HepG2 (cell line): ENCODE data around the gene SLC2A11. TPM values are rescaled to one million over a fixed set of nuclear protein-coding genes. Genes with fewer than 3 reads are reported as not detected.

Experiments
- AHR ChIP-seq: IDR thresholded peaks from 2 replicates; pipeline ENCODE4 v1.6.1; 2018; ENCODE audit warnings: missing genetic modification reagents, missing compliant biosample characterization
- IRF2 ChIP-seq: IDR thresholded peaks from 2 replicates; pipeline ENCODE4 v1.6.1; 2018; ENCODE audit warnings: missing genetic modification reagents, missing compliant biosample characterization
- ISL2 ChIP-seq: sonication (generic); formaldehyde crosslinking; IDR thresholded peaks from 2 replicates; pipeline ENCODE4 v1.5.0; 2020; ENCODE audit warnings: missing genetic modification reagents
- JUN ChIP-seq: sonication (generic); formaldehyde crosslinking; IDR thresholded peaks from 2 replicates; pipeline ENCODE4 v1.4.0; 2020; ENCODE audit warnings: mild to moderate bottlenecking, missing genetic modification reagents
- MED13 ChIP-seq: sonication (generic); formaldehyde crosslinking; IDR thresholded peaks from 2 replicates; pipeline ENCODE4 v1.5.0; 2020; ENCODE audit warnings: missing genetic modification reagents
- POLR2A ChIP-seq, 2 experiments: IDR thresholded peaks; 2 replicates each; pipeline ENCODE4 v1.6.1; 2011; ENCODE audit warnings: low read depth in 2 of 2, low read length in 2 of 2, mild to moderate bottlenecking in 1 of 2, moderate library complexity in 1 of 2; ENCODE audit not compliant: insufficient read depth in 1 of 2
- POLR2G ChIP-seq: fragments of 200-400 bp; formaldehyde crosslinking; IDR thresholded peaks from 2 replicates; pipeline ENCODE4 v1.6.1; 2018; ENCODE audit warnings: mild to moderate bottlenecking, low read depth, low read length, moderate library complexity
- SCMH1 ChIP-seq: sonication (generic); formaldehyde crosslinking; IDR thresholded peaks from 2 replicates; pipeline ENCODE4 v1.9.0; 2021; ENCODE audit warnings: missing genetic modification reagents, mild to moderate bottlenecking, borderline replicate concordance
- SRSF1 ChIP-seq: fragments of 200-400 bp; formaldehyde crosslinking; optimal IDR thresholded peaks from 2 replicates; pipeline ENCODE3; 2017; ENCODE audit warnings: mild to moderate bottlenecking, low read depth, low read length, moderate library complexity
- ZBTB21 ChIP-seq: sonication (generic); formaldehyde crosslinking; IDR thresholded peaks from 2 replicates; pipeline ENCODE4 v1.4.0; 2020; ENCODE audit warnings: missing genetic modification reagents
- ZBTB34 ChIP-seq: sonication (generic); formaldehyde crosslinking; IDR thresholded peaks from 2 replicates; pipeline ENCODE4 v1.8.0; 2022; ENCODE audit warnings: mild to moderate bottlenecking, missing genetic modification reagents
- ZNF558 ChIP-seq: sonication (generic); formaldehyde crosslinking; IDR thresholded peaks from 2 replicates; pipeline ENCODE4 v1.9.0; 2022; ENCODE audit warnings: mild to moderate bottlenecking, missing genetic modification reagents, borderline replicate concordance
- polyA plus RNA-seq, 8 experiments: library from polyadenylated mRNA; depleted of rRNA in 3 of 8; stranded (reverse) in 7 of 8; unstranded in 1 of 8; fragments of >200 nt; fragmentation: Illumina TruSeq in 4 of 8; extraction: Trizol in 4 of 8; gene quantifications; 2 replicates each; pipeline versions ENCODE4 v1.2.1 to v1.2.3, GENCODE V29; 2011 to 2016; ENCODE audit warnings: low read depth in 4 of 8, missing spikeins in 1 of 8, mixed read lengths in 1 of 8; ENCODE audit not compliant: insufficient read depth in 1 of 8
- total RNA-seq, 5 experiments: library from RNA; depleted of rRNA; stranded (reverse); fragments of >200 nt; fragmentation: Illumina TruSeq; extraction: Trizol; gene quantifications; 2 replicates each; pipeline ENCODE4 v1.2.3, GENCODE V29; 2016; ENCODE audit warnings: low read depth in 1 of 5
- TF ChIP-seq, protein P1 (sequence below): sonication (generic); formaldehyde crosslinking; IDR thresholded peaks from 2 replicates; pipeline ENCODE4 v1.8.1; 2023; ENCODE audit warnings: mild to moderate bottlenecking, moderate library complexity, missing genetic modification reagents
- TF ChIP-seq, protein P2 (sequence below): sonication (generic); formaldehyde crosslinking; IDR thresholded peaks from 2 replicates; pipeline ENCODE4 v1.8.1; 2023; ENCODE audit warnings: mild to moderate bottlenecking, inconsistent platforms, moderate library complexity, missing genetic modification reagents, borderline replicate concordance
- TF ChIP-seq, protein P3 (sequence below): sonication (generic); IDR thresholded peaks from 2 replicates; pipeline ENCODE4 v1.6.1; 2016; ENCODE audit warnings: low read depth, borderline replicate concordance
- TF ChIP-seq, protein P4 (sequence below): sonication (generic); formaldehyde crosslinking; IDR thresholded peaks from 2 replicates; pipeline ENCODE4 v1.5.1; 2020; ENCODE audit warnings: mild to moderate bottlenecking, missing genetic modification reagents, borderline replicate concordance
- TF ChIP-seq, protein P5 (sequence below): sonication (generic); formaldehyde crosslinking; IDR thresholded peaks from 2 replicates; pipeline ENCODE4 v1.9.0; 2021; ENCODE audit warnings: missing genetic modification reagents, borderline replicate concordance
- TF ChIP-seq, protein P6 (sequence below): sonication (generic); formaldehyde crosslinking; IDR thresholded peaks from 2 replicates; pipeline ENCODE4; 2020; ENCODE audit warnings: missing genetic modification reagents, mild to moderate bottlenecking, borderline replicate concordance

The SLC2A11 gene
- total and polyA plus RNA-seq, 2 of the 13 experiments (the other 11 are each of a cell fraction or from before 2014, with no cell fraction given): 15.2 to 15.4 TPM

DNA sequence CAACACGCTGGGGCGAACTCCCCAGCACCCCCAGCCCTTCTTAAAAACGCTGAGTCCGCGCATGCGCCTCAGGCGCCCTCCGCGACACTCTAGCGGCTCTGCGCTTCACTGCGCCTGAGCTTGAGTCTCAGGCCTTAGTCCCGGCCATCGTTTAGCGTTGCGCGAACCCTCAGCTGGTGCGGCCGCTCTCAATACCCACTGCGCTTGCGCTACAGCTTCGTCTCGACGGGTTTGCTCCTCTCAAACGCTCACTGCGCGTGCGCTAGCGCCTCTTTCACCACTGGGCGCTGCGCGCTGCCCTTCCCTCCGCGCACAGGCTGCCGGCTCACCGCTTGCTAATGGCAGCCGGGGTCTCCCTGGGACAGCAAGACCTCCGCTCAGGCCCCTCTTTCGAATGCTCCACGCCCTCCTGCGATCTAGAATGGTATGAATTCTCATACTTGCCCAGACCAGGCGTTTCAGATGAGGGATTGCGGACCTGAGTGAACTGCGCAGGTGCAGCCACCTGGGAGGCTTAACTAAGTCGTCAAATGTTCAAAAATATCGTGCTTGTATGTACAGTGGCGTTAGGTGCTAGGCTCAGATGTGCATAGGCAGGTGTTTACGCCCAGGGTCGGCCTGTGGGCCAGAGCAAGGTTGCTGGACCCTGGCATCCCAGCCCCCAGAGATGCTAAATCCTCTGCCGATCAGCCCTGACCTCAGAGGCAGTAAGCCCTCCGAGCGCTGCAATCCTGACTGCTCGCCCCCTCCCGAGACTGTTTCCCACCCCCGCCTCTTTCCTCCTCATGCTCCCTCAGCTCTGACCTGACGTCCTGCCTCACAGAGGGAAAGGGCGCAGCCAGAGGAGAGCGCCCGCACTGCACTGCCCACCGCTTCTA lies at the start of gene SLC2A11 (continued):
- TF ChIP-seq AHR (no peak), POLR2A (IDR thresholded peaks at IDR 0.05; ENCODE audit: insufficient read depth in 1 of 2, low read depth in 2 of 2, low read length in 2 of 2) (peak; percentile 47 to 93; a peak in 3 of 4 replicates), POLR2G (peak; percentile 90), MED13 (CRISPR knock-in tag) (peak; percentile 67; the same call in 1 of the 2 replicates), ZBTB34 (no peak), IRF2 (CRISPR knock-in tag) (no peak), ISL2 (CRISPR knock-in tag) (0 out of 2 replicates have a peak, but pooled peaks have one; percentile 48), JUN (CRISPR knock-in tag) (no peak), SCMH1 (CRISPR knock-in tag) (no peak), ZNF558 (CRISPR knock-in tag) (peak; percentile 48; the same call in 1 of the 2 replicates), SRSF1 (no peak), ZBTB21 (CRISPR knock-in tag) (no peak)
- TF ChIP-seq, protein P1, sequence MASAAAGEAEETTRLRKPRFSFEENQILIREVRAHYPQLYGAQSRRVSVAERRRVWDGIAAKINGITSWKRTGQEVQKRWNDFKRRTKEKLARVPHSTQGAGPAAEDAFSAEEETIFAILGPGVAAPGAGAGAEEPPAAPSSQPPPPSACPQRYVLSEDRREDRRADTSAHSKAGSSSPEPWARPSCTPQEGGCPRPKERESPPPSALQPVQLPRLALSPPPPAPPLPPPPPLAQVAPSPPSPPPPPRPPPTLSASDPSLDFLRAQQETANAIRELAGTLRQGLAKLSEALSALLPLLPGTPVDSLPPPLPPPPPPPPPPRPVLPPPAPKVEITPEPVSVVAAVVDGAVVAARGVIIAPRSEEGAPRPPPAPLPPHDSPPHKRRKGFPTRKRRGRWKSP (CRISPR knock-in tag): peak; percentile 100
- TF ChIP-seq, protein P2, sequence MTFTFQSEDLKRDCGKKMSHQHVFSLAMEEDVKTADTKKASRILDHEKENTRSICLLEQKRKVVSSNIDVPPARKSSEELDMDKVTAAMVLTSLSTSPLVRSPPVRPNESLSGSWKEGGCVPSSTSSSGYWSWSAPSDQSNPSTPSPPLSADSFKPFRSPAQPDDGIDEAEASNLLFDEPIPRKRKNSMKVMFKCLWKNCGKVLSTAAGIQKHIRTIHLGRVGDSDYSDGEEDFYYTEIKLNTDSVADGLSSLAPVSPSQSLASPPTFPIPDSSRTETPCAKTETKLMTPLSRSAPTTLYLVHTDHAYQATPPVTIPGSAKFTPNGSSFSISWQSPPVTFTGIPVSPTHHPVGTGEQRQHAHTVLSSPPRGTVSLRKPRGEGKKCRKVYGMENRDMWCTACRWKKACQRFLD (CRISPR knock-in tag): no peak
- TF ChIP-seq, protein P3, sequence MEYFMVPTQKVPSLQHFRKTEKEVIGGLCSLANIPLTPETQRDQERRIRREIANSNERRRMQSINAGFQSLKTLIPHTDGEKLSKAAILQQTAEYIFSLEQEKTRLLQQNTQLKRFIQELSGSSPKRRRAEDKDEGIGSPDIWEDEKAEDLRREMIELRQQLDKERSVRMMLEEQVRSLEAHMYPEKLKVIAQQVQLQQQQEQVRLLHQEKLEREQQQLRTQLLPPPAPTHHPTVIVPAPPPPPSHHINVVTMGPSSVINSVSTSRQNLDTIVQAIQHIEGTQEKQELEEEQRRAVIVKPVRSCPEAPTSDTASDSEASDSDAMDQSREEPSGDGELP: peak; percentile 89; the same call in 1 of the 2 replicates
- TF ChIP-seq, protein P4, sequence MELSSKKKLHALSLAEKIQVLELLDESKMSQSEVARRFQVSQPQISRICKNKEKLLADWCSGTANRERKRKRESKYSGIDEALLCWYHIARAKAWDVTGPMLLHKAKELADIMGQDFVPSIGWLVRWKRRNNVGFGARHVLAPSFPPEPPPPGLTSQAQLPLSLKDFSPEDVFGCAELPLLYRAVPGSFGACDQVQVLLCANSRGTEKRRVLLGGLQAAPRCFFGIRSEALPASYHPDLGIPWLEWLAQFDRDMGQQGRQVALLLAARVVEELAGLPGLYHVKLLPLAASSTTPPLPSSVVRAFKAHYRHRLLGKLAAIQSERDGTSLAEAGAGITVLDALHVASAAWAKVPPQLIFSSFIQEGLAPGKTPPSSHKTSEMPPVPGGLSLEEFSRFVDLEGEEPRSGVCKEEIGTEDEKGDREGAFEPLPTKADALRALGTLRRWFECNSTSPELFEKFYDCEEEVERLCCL (CRISPR knock-in tag): no peak
- TF ChIP-seq, protein P5, sequence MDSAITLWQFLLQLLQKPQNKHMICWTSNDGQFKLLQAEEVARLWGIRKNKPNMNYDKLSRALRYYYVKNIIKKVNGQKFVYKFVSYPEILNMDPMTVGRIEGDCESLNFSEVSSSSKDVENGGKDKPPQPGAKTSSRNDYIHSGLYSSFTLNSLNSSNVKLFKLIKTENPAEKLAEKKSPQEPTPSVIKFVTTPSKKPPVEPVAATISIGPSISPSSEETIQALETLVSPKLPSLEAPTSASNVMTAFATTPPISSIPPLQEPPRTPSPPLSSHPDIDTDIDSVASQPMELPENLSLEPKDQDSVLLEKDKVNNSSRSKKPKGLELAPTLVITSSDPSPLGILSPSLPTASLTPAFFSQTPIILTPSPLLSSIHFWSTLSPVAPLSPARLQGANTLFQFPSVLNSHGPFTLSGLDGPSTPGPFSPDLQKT: no peak
- TF ChIP-seq, protein P6, sequence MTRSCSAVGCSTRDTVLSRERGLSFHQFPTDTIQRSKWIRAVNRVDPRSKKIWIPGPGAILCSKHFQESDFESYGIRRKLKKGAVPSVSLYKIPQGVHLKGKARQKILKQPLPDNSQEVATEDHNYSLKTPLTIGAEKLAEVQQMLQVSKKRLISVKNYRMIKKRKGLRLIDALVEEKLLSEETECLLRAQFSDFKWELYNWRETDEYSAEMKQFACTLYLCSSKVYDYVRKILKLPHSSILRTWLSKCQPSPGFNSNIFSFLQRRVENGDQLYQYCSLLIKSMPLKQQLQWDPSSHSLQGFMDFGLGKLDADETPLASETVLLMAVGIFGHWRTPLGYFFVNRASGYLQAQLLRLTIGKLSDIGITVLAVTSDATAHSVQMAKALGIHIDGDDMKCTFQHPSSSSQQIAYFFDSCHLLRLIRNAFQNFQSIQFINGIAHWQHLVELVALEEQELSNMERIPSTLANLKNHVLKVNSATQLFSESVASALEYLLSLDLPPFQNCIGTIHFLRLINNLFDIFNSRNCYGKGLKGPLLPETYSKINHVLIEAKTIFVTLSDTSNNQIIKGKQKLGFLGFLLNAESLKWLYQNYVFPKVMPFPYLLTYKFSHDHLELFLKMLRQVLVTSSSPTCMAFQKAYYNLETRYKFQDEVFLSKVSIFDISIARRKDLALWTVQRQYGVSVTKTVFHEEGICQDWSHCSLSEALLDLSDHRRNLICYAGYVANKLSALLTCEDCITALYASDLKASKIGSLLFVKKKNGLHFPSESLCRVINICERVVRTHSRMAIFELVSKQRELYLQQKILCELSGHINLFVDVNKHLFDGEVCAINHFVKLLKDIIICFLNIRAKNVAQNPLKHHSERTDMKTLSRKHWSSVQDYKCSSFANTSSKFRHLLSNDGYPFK: peak; percentile 63; the same call in 1 of the 2 replicates
